Activated CD8-positive, alpha-beta memory T cell treated with anti-CD3 and anti-CD28 coated beads for 48 hours (primary cell): ENCODE data around the gene KPNA4.
"Not testable (repeated sequence)": the region's sequence is repeated elsewhere in the genome, so short reads cannot be mapped to it uniquely, and the experiment has no call there.

Source experiments
- DNase-seq, 3 experiments: peaks; one replicate each; pipeline ENCODE4 v3.0.0-alpha.2; 2020; ENCODE audit warnings: low read depth in 2 of 3, low spot score in 2 of 3

The KPNA4 gene

GRCh38 chr3:160573955-160574525 lies 8.7 kb upstream of the KPNA4 start:
- not testable (repeated sequence) for DNase-seq

GRCh38 chr3:160569894-160570652 lies 4.7 kb upstream of the KPNA4 start:
- DNase-seq = no peak

- DNase-seq = no peak
Measured at GRCh38 chr3:160568989-160569388, 3.6 kb upstream of the KPNA4 start.

- DNase-seq = no peak
Measured at GRCh38 chr3:160567774-160568173, 2.4 kb upstream of the KPNA4 start.

- no peak for DNase-seq
Measured at GRCh38 chr3:160566499-160566898, 1.1 kb upstream of the KPNA4 start.

GRCh38 chr3:160564949-160565441 lies 376 bp downstream of the KPNA4 start:
- DNase-seq = peak; percentile 27 to 50 (median 40)

GRCh38 chr3:160564258-160564911 lies 986 bp downstream of the KPNA4 start:
- DNase-seq = no peak

- no peak for DNase-seq
Measured at GRCh38 chr3:160562952-160563351, 2.4 kb downstream of the KPNA4 start.

- no peak for DNase-seq
Measured at GRCh38 chr3:160557571-160557970, 7.8 kb downstream of the KPNA4 start.

GRCh38 chr3:160556141-160556540 lies 9.2 kb downstream of the KPNA4 start:
- DNase-seq = no peak

- DNase-seq = no peak
Measured at GRCh38 chr3:160554980-160555379, 10.4 kb downstream of the KPNA4 start.

- no peak for DNase-seq
Measured at GRCh38 chr3:160553827-160554226, 11.5 kb downstream of the KPNA4 start.

- DNase-seq = no peak
Measured at GRCh38 chr3:160546727-160547126, 18.6 kb downstream of the KPNA4 start.

- DNase-seq = no peak
Measured at GRCh38 chr3:160545504-160545871, 19.9 kb downstream of the KPNA4 start.

GRCh38 chr3:160544844-160545503 lies 20.4 kb downstream of the KPNA4 start:
- DNase-seq = no peak

GRCh38 chr3:160540551-160540950 lies 24.8 kb downstream of the KPNA4 start:
- DNase-seq = no peak

GRCh38 chr3:160538895-160539294 lies 26.5 kb downstream of the KPNA4 start:
- DNase-seq = no peak

GRCh38 chr3:160537729-160538128 lies 27.6 kb downstream of the KPNA4 start:
- no peak for DNase-seq

- DNase-seq = no peak
Measured at GRCh38 chr3:160532371-160532770, 33.0 kb downstream of the KPNA4 start.

- DNase-seq = no peak
Measured at GRCh38 chr3:160531311-160531710, 34.1 kb downstream of the KPNA4 start.

GRCh38 chr3:160516391-160516790 lies 49.0 kb downstream of the KPNA4 start:
- DNase-seq = not testable (repeated sequence)

- no peak for DNase-seq
Measured at GRCh38 chr3:160501325-160501724, 64.0 kb downstream of the KPNA4 start.
